Measurements from ENCODE around the gene TMEM106C. TPM values are rescaled to one million over a fixed set of nuclear protein-coding genes. Genes with fewer than 3 reads are reported as not detected.
A peak's percentile ranks its signal among the peaks of the same experiment; 100 is the strongest.

Gene TMEM106C
- total RNA-seq, 1 donor from 2014 or later: 31.3 TPM

GRCh38 chr12:47997321-47997720 is 33.9 kb downstream of the TMEM106C start:
- POLR2A ChIA-PET: no interaction called here
- no peaks in the 10 kb centered on the region for H3K9me3 Mint-ChIP-seq
- intact Hi-C loops (cut with micrococcal nuclease): no loop called here
- CTCF ChIA-PET: no interaction called here
- no peak for TF ChIP-seq CTCF (IDR thresholded peaks at IDR 0.05)
- DNase-seq: no peak
- no peaks in the 10 kb centered on the region for H3K36me3 Mint-ChIP-seq (ENCODE audit: low read depth)
- H3K4me3 Mint-ChIP-seq: no peak overlapping the region
- no peak for ATAC-seq (ENCODE audit: low read depth)
- H3K27ac Mint-ChIP-seq: no peak overlapping the region
- peaks cover 16% of the 10 kb centered on the region for H3K4me1 Mint-ChIP-seq
- H3K27me3 Mint-ChIP-seq: peaks cover 68% of the 10 kb centered on the region

GRCh38 chr12:47999816-48000215 is 36.4 kb downstream of the TMEM106C start:
- intact Hi-C loops (cut with micrococcal nuclease): loop anchor here (5.0 kb wide), 1 partner anchor 38 kb away; the partner anchor contains the start of gene TMEM106C
- Mint-ChIP-seq H3K27me3 (peaks cover 72% of the 10 kb centered on the region), H3K4me1 (peaks cover 34% of the 10 kb centered on the region), H3K9me3 (no peaks in the 10 kb centered on the region), H3K27ac (no peak overlapping the region), H3K4me3 (no peak overlapping the region), H3K36me3 (ENCODE audit: low read depth) (no peaks in the 10 kb centered on the region)
- no peak for DNase-seq
- ATAC-seq (ENCODE audit: low read depth): no peak
- POLR2A ChIA-PET: no interaction called here
- TF ChIP-seq CTCF (IDR thresholded peaks at IDR 0.05): no peak
- CTCF ChIA-PET: no interaction called here

- peak; percentile 10 for DNase-seq
- Mint-ChIP-seq H3K36me3 (ENCODE audit: low read depth) (no peaks in the 10 kb centered on the region), H3K27me3 (peaks cover 75% of the 10 kb centered on the region), H3K4me1 (peaks cover 36% of the 10 kb centered on the region), H3K4me3 (peak overlapping the region; percentile 71), H3K9me3 (no peaks in the 10 kb centered on the region), H3K27ac (no peak overlapping the region)
- intact Hi-C loops (cut with micrococcal nuclease): loop anchor here (1.0 to 5.0 kb wide), 2 partner anchors 11 to 39 kb away; partner anchors contain the start of gene TMEM106C
- no peak for ATAC-seq (ENCODE audit: low read depth)
- TF ChIP-seq CTCF (IDR thresholded peaks at IDR 0.05): no peak
- ChIA-PET CTCF (no interaction called here), POLR2A (no interaction called here)
These were observed 37.6 kb downstream of the TMEM106C start for GRCh38 chr12:48000878-48001504.

GRCh38 chr12:48001505-48002413 is 38.4 kb downstream of the TMEM106C start:
- intact Hi-C loops (cut with micrococcal nuclease): loop anchor here (1.0 to 5.0 kb wide), 2 partner anchors 11 to 39 kb away; partner anchors contain the start of gene TMEM106C

More at GRCh38 chr12:48001505-48002413, 38.4 kb downstream of the TMEM106C start:
- ChIA-PET CTCF (no interaction called here), POLR2A (interaction anchor here (0.9 kb wide), 1 partner anchor 12 kb away, joined by 4 read pairs; no protein-coding TSS in a partner anchor)
- H3K9me3 Mint-ChIP-seq: no peaks in the 10 kb centered on the region
- no peak overlapping the region for H3K27ac Mint-ChIP-seq
- H3K4me1 Mint-ChIP-seq: peaks cover 36% of the 10 kb centered on the region
- no peaks in the 10 kb centered on the region for H3K36me3 Mint-ChIP-seq (ENCODE audit: low read depth)
- TF ChIP-seq CTCF (IDR thresholded peaks at IDR 0.05): no peak
- peak overlapping the region; percentile 71 for H3K4me3 Mint-ChIP-seq
- ATAC-seq (ENCODE audit: low read depth) (peak; percentile 21), DNase-seq (no peak)
- peaks cover 80% of the 10 kb centered on the region for H3K27me3 Mint-ChIP-seq
